ENCODE measurements around the gene EIPR1.

- TF ChIP-seq CTCF (IDR thresholded peaks at IDR 0.05) (no peak), EP300 (IDR thresholded peaks at IDR 0.05) (no peak)
These were observed 200.8 kb downstream of the EIPR1 start for GRCh38 chr2:3176869-3177255.

Measured in esophagus muscularis mucosa (tissue), 3 donors.